A673 (cell line): ENCODE results near the gene POU2AF2. TPM values are rescaled to one million over a fixed set of nuclear protein-coding genes. Genes with fewer than 3 reads are reported as not detected.
A peak's percentile ranks its signal among the peaks of the same experiment; 100 is the strongest.

Experiments used
- BruUV-seq: library from RNA; stranded (reverse); fragments of 400-500 nt; replicated peaks from 2 replicates; lab custom pipeline; 2021; lab: Mats Ljungman, UMichigan
- CTCF ChIA-PET: fragments of 300-600 bp; sonication (Branson Sonifier 250); formaldehyde crosslinking; loops from one replicate; lab custom pipeline; 2022; ENCODE audit warnings: antibody characterized with exemption; lab: Charles Lee
- POLR2A ChIA-PET: fragments of 300-600 bp; sonication (Branson Sonifier 250); formaldehyde crosslinking; loops from one replicate; lab custom pipeline; 2022; ENCODE audit warnings: antibody characterized with exemption; ENCODE audit not compliant: low non-redundant PET; lab: Charles Lee
- DNase-seq: peaks from one replicate; pipeline ENCODE4 v3.0.0-alpha.2; 2015; ENCODE audit warnings: low spot score
- H3K27ac ChIP-seq: fragments of 200-600 bp; sonication (generic); 2 replicates; pipeline ENCODE4 v1.5.1; 2016; ENCODE audit warnings: mixed run types, low read depth, mild to moderate bottlenecking, mixed read lengths, antibody characterized with exemption, low read length; ENCODE audit not compliant: poor library complexity, severe bottlenecking
- H3K27me3 ChIP-seq: fragments of 200-600 bp; sonication (generic); replicated peaks from 2 replicates; pipeline ENCODE4 v1.6.1; 2017; ENCODE audit warnings: mixed run types, low read depth, mild to moderate bottlenecking, mixed read lengths, antibody characterized with exemption, low read length; ENCODE audit not compliant: insufficient read depth, poor library complexity
- H3K36me3 ChIP-seq: fragments of 200-600 bp; sonication (generic); 2 replicates; pipeline ENCODE4 v1.6.1; 2016; ENCODE audit warnings: mixed run types, mild to moderate bottlenecking, mixed read lengths, antibody characterized with exemption, low read length; ENCODE audit not compliant: insufficient read depth, poor library complexity, severe bottlenecking
- H3K4me1 ChIP-seq: fragments of 200-600 bp; sonication (generic); 2 replicates; pipeline ENCODE4 v1.6.1; 2017; ENCODE audit warnings: mixed run types, mild to moderate bottlenecking, mixed read lengths, antibody characterized with exemption, low read length; ENCODE audit not compliant: insufficient read depth, poor library complexity, severe bottlenecking
- H3K4me3 ChIP-seq: fragments of 200-600 bp; sonication (generic); 2 replicates; pipeline ENCODE4 v1.5.1; 2016; ENCODE audit warnings: low read depth, mixed run types, mild to moderate bottlenecking, mixed read lengths, low read length; ENCODE audit not compliant: poor library complexity, severe bottlenecking
- H3K9me3 ChIP-seq: fragments of 200-600 bp; sonication (generic); 2 replicates; pipeline ENCODE4 v1.6.1; 2016; ENCODE audit warnings: mixed run types, low read depth, mild to moderate bottlenecking, mixed read lengths, antibody characterized with exemption, low read length; ENCODE audit not compliant: poor library complexity, severe bottlenecking
- CTCF ChIP-seq: fragments of 300-800, 200-600 bp; sonication (generic); conservative IDR thresholded peaks from 2 replicates; pipeline ENCODE4 v1.5.1; 2017; ENCODE audit warnings: low read depth, mild to moderate bottlenecking, antibody characterized with exemption, low read length, moderate library complexity, mixed read lengths
- EZH2 ChIP-seq: fragments of 200-600 bp; sonication (generic); IDR thresholded peaks from 2 replicates; pipeline ENCODE4 v1.6.1; 2017; ENCODE audit warnings: borderline replicate concordance, low read depth, mild to moderate bottlenecking, mixed read lengths, antibody characterized with exemption, low read length; ENCODE audit not compliant: poor library complexity, severe bottlenecking
- intact Hi-C: fragments of 100-400 bp; cut with micrococcal nuclease; formaldehyde crosslinking; loops from one replicate; pipeline ENCODE4 v1.10.0; 2022; ENCODE audit not compliant: unreplicated experiment
- total RNA-seq: library from RNA; stranded (reverse); gene quantifications from 2 replicates; pipeline ENCODE4 v1.2.3, GENCODE V29; 2021

Gene POU2AF2
- total RNA-seq, 1 experiment from 2014 or later: not detected

- TF ChIP-seq CTCF (no peak), EZH2 (no peak)
- CTCF ChIA-PET: no interaction called here
- peaks cover 34% of the 10 kb centered on the region for H3K4me1 ChIP-seq
- no TSS peak for BruUV-seq
- no peaks in the 10 kb centered on the region for H3K27me3 ChIP-seq
- intact Hi-C loops: no loop called here
- H3K36me3 ChIP-seq: no peaks in the 10 kb centered on the region
- no peak overlapping the region for H3K4me3 ChIP-seq
- peak overlapping the region; percentile 1 for H3K27ac ChIP-seq
- peaks cover 6% of the 10 kb centered on the region for H3K9me3 ChIP-seq
- POLR2A ChIA-PET: interaction anchor here (0.5 kb wide), 1 partner anchor 172 kb away, joined by 3 read pairs; no protein-coding TSS in a partner anchor
- DNase-seq: no peak
These were observed 89.3 kb downstream of the POU2AF2 start for GRCh38 chr11:111334532-111335502.

GRCh38 chr11:111335549-111335948 lies 90.0 kb downstream of the POU2AF2 start:
- H3K4me3 ChIP-seq: no peak overlapping the region
- BruUV-seq: no TSS peak
- H3K36me3 ChIP-seq: no peaks in the 10 kb centered on the region
- ChIA-PET POLR2A (no interaction called here), CTCF (no interaction called here)
- H3K27ac ChIP-seq: peak overlapping the region; percentile 53
- TF ChIP-seq CTCF (no peak), EZH2 (no peak)
- intact Hi-C loops: no loop called here
- peaks cover 34% of the 10 kb centered on the region for H3K4me1 ChIP-seq
- peak; percentile 52 for DNase-seq
- H3K27me3 ChIP-seq: no peaks in the 10 kb centered on the region
- H3K9me3 ChIP-seq: peaks cover 13% of the 10 kb centered on the region

Other genes starting within 250 kb of the POU2AF2 start
- 0.77 and 1.1 TPM in 2 replicates for gene POU2AF3, start 52.8 kb downstream of the POU2AF2 start, total RNA-seq
- not detected in 2 replicates for gene POU2AF1, start 133.6 kb downstream of the POU2AF2 start, total RNA-seq